HG03565 (cell line): ENCODE measurements around the gene C1QTNF4.

Experiments
- ATAC-seq: cut with Tn5 transposase; IDR thresholded peaks from one replicate; pipeline ENCODE4 v1.9.1; 2021; ENCODE audit warnings: mild to moderate bottlenecking, moderate library complexity; ENCODE audit not compliant: unreplicated experiment

C1QTNF4 gene

GRCh38 chr11:47593492-47593933 lies 698 bp downstream of the C1QTNF4 start:
- no peak for ATAC-seq

- ATAC-seq, result no peak
Measured at GRCh38 chr11:47592970-47593369, 1.2 kb downstream of the C1QTNF4 start.

- ATAC-seq, result no peak
Measured at GRCh38 chr11:47592251-47592650, 2.0 kb downstream of the C1QTNF4 start.

- ATAC-seq, result no peak
Measured at GRCh38 chr11:47591764-47592163, 2.4 kb downstream of the C1QTNF4 start.

GRCh38 chr11:47589977-47590861 lies 4.0 kb downstream of the C1QTNF4 start:
- no peak for ATAC-seq

- no peak for ATAC-seq
Measured at GRCh38 chr11:47589584-47589976, 4.6 kb downstream of the C1QTNF4 start.

- ATAC-seq, result no peak
Measured at GRCh38 chr11:47589118-47589517, 5.1 kb downstream of the C1QTNF4 start.

- no peak for ATAC-seq
Measured at GRCh38 chr11:47587723-47588326, 6.4 kb downstream of the C1QTNF4 start.

- no peak for ATAC-seq
Measured at GRCh38 chr11:47587039-47587716, 7.0 kb downstream of the C1QTNF4 start.

GRCh38 chr11:47586098-47586855 lies 7.9 kb downstream of the C1QTNF4 start, which contains the start of gene FAM180B:
TSS of gene FAM180B (plus strand) at chr11:47586678. CDS start at chr11:47586769, 91 bp downstream.
- no peak for ATAC-seq

GRCh38 chr11:47583844-47584243 lies 10.4 kb downstream of the C1QTNF4 start:
- ATAC-seq, result no peak

- ATAC-seq, result peak; percentile 89
Measured at GRCh38 chr11:47578524-47579494, 15.4 kb downstream of the C1QTNF4 start, which contains the start of the genes KBTBD4 and NDUFS3. TSS of gene KBTBD4 (minus strand) at chr11:47578970. CDS start at chr11:47578951, 19 bp downstream. TSS of gene NDUFS3 (plus strand) at chr11:47579074. CDS start at chr11:47579092, 18 bp downstream.

- no peak for ATAC-seq
Measured at GRCh38 chr11:47577460-47578041, 16.7 kb downstream of the C1QTNF4 start.

GRCh38 chr11:47573321-47573720 lies 20.9 kb downstream of the C1QTNF4 start:
- no peak for ATAC-seq

- no peak for ATAC-seq
Measured at GRCh38 chr11:47572715-47573255, 21.4 kb downstream of the C1QTNF4 start.

- ATAC-seq, result no peak
Measured at GRCh38 chr11:47571895-47572294, 22.3 kb downstream of the C1QTNF4 start.

- ATAC-seq, result no peak
Measured at GRCh38 chr11:47571357-47571729, 22.9 kb downstream of the C1QTNF4 start.

GRCh38 chr11:47570651-47571356 lies 23.4 kb downstream of the C1QTNF4 start:
- no peak for ATAC-seq
